Adipocyte (in vitro differentiated cells): ENCODE measurements around the gene CR1.
"Not testable (repeated sequence)": the region's sequence is repeated elsewhere in the genome, so short reads cannot be mapped to it uniquely, and the experiment has no call there.

Experiments
- DNase-seq: peaks from one replicate; pipeline ENCODE4 v3.0.0-alpha.2; 2015; ENCODE audit warnings: low read depth
- H3K27me3 ChIP-seq: replicated peaks from 2 replicates; pipeline ENCODE4 v1.7.0; 2013; ENCODE audit warnings: mild to moderate bottlenecking, low read length, moderate library complexity; ENCODE audit not compliant: control insufficient read depth, insufficient read depth
- H3K36me3 ChIP-seq: 2 replicates; pipeline ENCODE4 v1.7.0; 2013; ENCODE audit warnings: low read length, mild to moderate bottlenecking, moderate library complexity; ENCODE audit not compliant: control insufficient read depth, insufficient read depth, severe bottlenecking
- H3K4me1 ChIP-seq: 2 replicates; pipeline ENCODE4 v1.7.0; 2013; ENCODE audit warnings: mild to moderate bottlenecking, low read length, moderate library complexity; ENCODE audit not compliant: control insufficient read depth, insufficient read depth
- H3K4me3 ChIP-seq: 2 replicates; pipeline ENCODE4 v1.7.0; 2013; ENCODE audit warnings: mild to moderate bottlenecking, low read length, moderate library complexity
- H3K9ac ChIP-seq: 2 replicates; pipeline ENCODE4 v1.7.0; 2013; ENCODE audit warnings: mild to moderate bottlenecking, low read length, moderate library complexity
- H3K9me3 ChIP-seq: 2 replicates; pipeline ENCODE4 v1.7.0; 2013; ENCODE audit warnings: mild to moderate bottlenecking, low read length, moderate library complexity; ENCODE audit not compliant: control insufficient read depth

CR1 gene

GRCh38 chr1:207661420-207661819 is 165.5 kb downstream of the CR1 start:
- H3K36me3 ChIP-seq, H3K9me3 ChIP-seq, H3K9ac ChIP-seq, DNase-seq, H3K4me3 ChIP-seq, H3K4me1 ChIP-seq: not testable (repeated sequence)
- H3K27me3 ChIP-seq: peaks cover 21% of the 10 kb centered on the region

DNA sequence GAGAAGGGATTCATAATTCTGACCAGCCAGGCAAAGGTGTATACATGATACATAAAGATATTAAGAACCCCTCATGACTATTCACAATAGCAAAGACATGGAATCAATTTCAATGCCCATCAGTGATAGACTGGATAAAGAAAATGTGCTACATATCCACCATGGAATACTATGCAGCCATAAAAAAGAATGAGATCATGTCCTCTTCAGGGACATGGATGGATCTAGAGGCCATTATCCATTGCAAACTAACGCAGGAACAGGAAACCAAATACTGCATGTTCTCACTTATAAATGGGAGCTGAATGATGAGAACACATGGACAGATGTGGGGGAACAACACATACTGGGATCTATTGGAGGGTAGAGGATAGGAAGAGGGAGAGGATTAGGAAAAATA is 170.4 kb downstream of the CR1 start:
- H3K9ac ChIP-seq: no peak overlapping the region
- no peak for DNase-seq

DNA sequence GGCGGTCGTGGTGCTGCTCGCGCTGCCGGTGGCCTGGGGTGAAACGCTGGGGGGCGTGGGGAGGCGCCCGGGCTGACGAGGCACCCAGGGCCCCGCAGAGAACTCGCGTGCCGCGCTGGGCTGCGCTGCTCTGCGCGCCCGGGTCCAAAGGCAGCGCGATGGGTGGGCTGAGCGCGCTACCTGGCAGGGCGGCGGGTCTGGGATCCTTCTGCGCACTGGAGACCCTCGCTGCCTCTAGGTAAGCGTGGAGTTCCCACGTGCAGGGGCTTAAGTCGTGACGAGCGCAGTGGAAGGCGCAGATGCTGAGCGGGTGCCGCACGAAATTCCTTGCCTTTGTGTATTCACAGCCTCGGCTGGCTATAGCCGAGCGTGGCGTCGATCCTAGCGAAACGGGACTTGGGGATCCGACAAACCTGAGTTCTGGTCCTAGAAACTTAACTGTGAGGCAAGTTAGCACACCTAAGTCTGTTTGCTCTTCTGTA is 173.6 kb downstream of the CR1 start:
- Histone ChIP-seq H3K27me3 (peaks cover 47% of the 10 kb centered on the region), H3K36me3 (no peaks in the 10 kb centered on the region), H3K4me3 (peak overlapping the region; percentile 27), H3K9me3 (peaks cover 10% of the 10 kb centered on the region), H3K9ac (no peak overlapping the region), H3K4me1 (peaks cover 4% of the 10 kb centered on the region)
- DNase-seq: peak; percentile 14

More for the DNA sequence above, 170.4 kb downstream of the CR1 start:
- Histone ChIP-seq H3K9me3 (peaks cover 10% of the 10 kb centered on the region), H3K4me3 (no peak overlapping the region), H3K36me3 (no peaks in the 10 kb centered on the region), H3K27me3 (peaks cover 51% of the 10 kb centered on the region), H3K4me1 (peaks cover 4% of the 10 kb centered on the region)

- no peak for DNase-seq
- peaks cover 4% of the 10 kb centered on the region for H3K4me1 ChIP-seq
- H3K9ac ChIP-seq: no peak overlapping the region
- peaks cover 47% of the 10 kb centered on the region for H3K27me3 ChIP-seq
- H3K9me3 ChIP-seq: peaks cover 10% of the 10 kb centered on the region
- H3K4me3 ChIP-seq: no peak overlapping the region
- H3K36me3 ChIP-seq: no peaks in the 10 kb centered on the region
Observed at GRCh38 chr1:207670192-207670591, 174.2 kb downstream of the CR1 start.

- Histone ChIP-seq H3K9me3 (peaks cover 10% of the 10 kb centered on the region), H3K36me3 (no peaks in the 10 kb centered on the region)
- no peak for DNase-seq
Observed at GRCh38 chr1:207670997-207671396, 175.0 kb downstream of the CR1 start.

GRCh38 chr1:207672522-207673130 is 176.7 kb downstream of the CR1 start:
- peaks cover 34% of the 10 kb centered on the region for H3K27me3 ChIP-seq
- H3K36me3 ChIP-seq: no peaks in the 10 kb centered on the region
- no peaks in the 10 kb centered on the region for H3K9me3 ChIP-seq
- DNase-seq: peak; percentile 48
- no peak overlapping the region for H3K4me3 ChIP-seq
- peaks cover 4% of the 10 kb centered on the region for H3K4me1 ChIP-seq
- H3K9ac ChIP-seq: no peak overlapping the region

More at GRCh38 chr1:207670997-207671396, 175.0 kb downstream of the CR1 start:
- no peak overlapping the region for H3K9ac ChIP-seq
- H3K4me1 ChIP-seq: peaks cover 4% of the 10 kb centered on the region
- H3K4me3 ChIP-seq: no peak overlapping the region
- H3K27me3 ChIP-seq: peaks cover 46% of the 10 kb centered on the region

GRCh38 chr1:207673399-207673798 is 177.4 kb downstream of the CR1 start:
- Histone ChIP-seq H3K4me1 (peaks cover 4% of the 10 kb centered on the region), H3K27me3 (peaks cover 26% of the 10 kb centered on the region), H3K9ac (no peak overlapping the region), H3K4me3 (no peak overlapping the region), H3K9me3 (no peaks in the 10 kb centered on the region), H3K36me3 (no peaks in the 10 kb centered on the region)
- no peak for DNase-seq

- Histone ChIP-seq H3K4me3 (no peak overlapping the region), H3K4me1 (no peaks in the 10 kb centered on the region), H3K9me3 (no peaks in the 10 kb centered on the region), H3K9ac (no peak overlapping the region), H3K36me3 (no peaks in the 10 kb centered on the region), H3K27me3 (peaks cover 4% of the 10 kb centered on the region)
- no peak for DNase-seq
Observed at GRCh38 chr1:207676153-207676552, 180.2 kb downstream of the CR1 start.

DNA sequence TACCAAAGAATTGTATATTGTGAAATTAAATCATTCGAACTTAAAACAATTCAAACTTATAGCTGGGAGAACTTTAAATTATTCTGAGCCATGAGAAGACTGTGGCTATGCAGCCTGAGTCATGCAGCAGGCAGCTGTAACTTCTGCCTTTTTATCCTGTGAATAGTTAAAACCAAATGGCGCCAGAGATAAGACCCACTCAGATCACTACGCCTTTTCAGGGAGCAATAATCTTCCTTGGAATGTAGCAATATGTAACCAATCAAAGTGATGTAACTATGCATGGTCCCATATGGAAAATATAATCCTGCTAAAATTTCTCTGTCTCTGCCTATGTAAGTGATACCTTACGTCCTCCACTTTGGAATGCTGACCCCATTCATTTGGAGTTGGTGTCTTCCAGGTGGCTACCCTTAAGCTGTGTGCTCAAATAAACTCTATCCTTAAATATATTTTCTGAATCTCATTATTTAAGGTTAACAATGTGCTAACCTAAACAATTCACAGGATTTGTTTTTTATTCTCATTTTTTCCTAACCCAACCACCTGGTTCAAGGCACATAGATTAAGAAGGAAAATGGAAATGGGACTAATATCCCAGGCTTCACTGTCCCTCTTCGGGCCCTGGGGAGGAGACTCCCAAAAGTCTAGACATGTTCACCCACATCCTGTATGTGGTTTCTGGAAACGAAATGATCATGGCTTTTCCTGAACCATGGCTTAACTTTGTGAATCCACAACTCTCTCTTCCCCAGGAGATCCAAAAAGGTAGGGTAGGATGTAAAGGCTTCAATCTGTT is 184.8 kb downstream of the CR1 start:
- not testable (repeated sequence) for H3K9ac ChIP-seq, H3K4me1 ChIP-seq

GRCh38 chr1:207682872-207683434 is 187.0 kb downstream of the CR1 start:
- not testable (repeated sequence) for H3K36me3 ChIP-seq, H3K9ac ChIP-seq, DNase-seq, H3K27me3 ChIP-seq, H3K4me3 ChIP-seq, H3K4me1 ChIP-seq, H3K9me3 ChIP-seq

More for the DNA sequence above, 184.8 kb downstream of the CR1 start:
- not testable (repeated sequence) for H3K9me3 ChIP-seq, H3K27me3 ChIP-seq, H3K36me3 ChIP-seq, H3K4me3 ChIP-seq
- DNase-seq: peak; percentile 68

- not testable (repeated sequence) for H3K4me3 ChIP-seq, H3K4me1 ChIP-seq, H3K9ac ChIP-seq, H3K36me3 ChIP-seq, DNase-seq, H3K27me3 ChIP-seq, H3K9me3 ChIP-seq
Observed at GRCh38 chr1:207690551-207690950, 194.6 kb downstream of the CR1 start.
